ENCODE results near the gene HLA-A.

GRCh38 chr6:29946223-29947076 lies 4.1 kb downstream of the HLA-A start:
- no peak for TF ChIP-seq CTCF (IDR thresholded peaks at IDR 0.05; ENCODE audit: poor library complexity)
- TF ChIP-seq EZH2 (IDR thresholded peaks at IDR 0.05; ENCODE audit: borderline replicate concordance): no peak
- no peak for TF ChIP-seq EZH2phosphoT487 (IDR thresholded peaks at IDR 0.05; ENCODE audit: low read depth, severe bottlenecking, unreplicated experiment)
